Measurements from ENCODE around the gene POU2AF3.
"Not testable (repeated sequence)": the region's sequence is repeated elsewhere in the genome, so short reads cannot be mapped to it uniquely, and the experiment has no call there.

POU2AF3 gene

GRCh38 chr11:111319296-111319695, 20.9 kb downstream of the POU2AF3 start:
- TF ChIP-seq, protein P1, sequence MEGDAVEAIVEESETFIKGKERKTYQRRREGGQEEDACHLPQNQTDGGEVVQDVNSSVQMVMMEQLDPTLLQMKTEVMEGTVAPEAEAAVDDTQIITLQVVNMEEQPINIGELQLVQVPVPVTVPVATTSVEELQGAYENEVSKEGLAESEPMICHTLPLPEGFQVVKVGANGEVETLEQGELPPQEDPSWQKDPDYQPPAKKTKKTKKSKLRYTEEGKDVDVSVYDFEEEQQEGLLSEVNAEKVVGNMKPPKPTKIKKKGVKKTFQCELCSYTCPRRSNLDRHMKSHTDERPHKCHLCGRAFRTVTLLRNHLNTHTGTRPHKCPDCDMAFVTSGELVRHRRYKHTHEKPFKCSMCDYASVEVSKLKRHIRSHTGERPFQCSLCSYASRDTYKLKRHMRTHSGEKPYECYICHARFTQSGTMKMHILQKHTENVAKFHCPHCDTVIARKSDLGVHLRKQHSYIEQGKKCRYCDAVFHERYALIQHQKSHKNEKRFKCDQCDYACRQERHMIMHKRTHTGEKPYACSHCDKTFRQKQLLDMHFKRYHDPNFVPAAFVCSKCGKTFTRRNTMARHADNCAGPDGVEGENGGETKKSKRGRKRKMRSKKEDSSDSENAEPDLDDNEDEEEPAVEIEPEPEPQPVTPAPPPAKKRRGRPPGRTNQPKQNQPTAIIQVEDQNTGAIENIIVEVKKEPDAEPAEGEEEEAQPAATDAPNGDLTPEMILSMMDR (IDR thresholded peaks at IDR 0.05): no peak
- TF ChIP-seq ZFX (IDR thresholded peaks at IDR 0.05; ENCODE audit: borderline replicate concordance): no peak
- H3K27ac ChIP-seq: no peak overlapping the region

DNA sequence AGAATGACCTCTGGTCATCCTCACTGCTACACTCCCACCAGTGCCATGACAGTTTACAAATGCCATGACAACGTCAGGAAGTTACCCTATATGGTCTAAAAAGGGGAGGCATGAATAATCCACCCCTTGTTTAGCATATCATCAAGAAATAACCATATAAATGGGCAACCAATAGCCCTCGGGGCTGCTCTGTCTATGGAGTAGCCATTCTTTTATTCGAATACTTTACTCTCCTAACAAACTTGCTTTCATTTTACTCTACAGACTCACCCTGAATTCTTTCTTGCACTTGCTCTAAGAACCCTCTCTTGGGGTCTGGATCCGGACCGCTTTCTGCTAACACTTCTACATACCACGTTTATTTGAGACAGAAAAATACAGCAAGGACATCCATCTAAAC, 21.9 kb downstream of the POU2AF3 start:
- H3K27ac ChIP-seq: not testable (repeated sequence)

GRCh38 chr11:111320728-111321568, 22.6 kb downstream of the POU2AF3 start:
- TF ChIP-seq ZFX (IDR thresholded peaks at IDR 0.05; ENCODE audit: borderline replicate concordance): no peak
- TF ChIP-seq, protein P1 (IDR thresholded peaks at IDR 0.05): no peak
- H3K27ac ChIP-seq: no peak overlapping the region

- TF ChIP-seq, protein P1 (IDR thresholded peaks at IDR 0.05): no peak
- TF ChIP-seq ZFX (IDR thresholded peaks at IDR 0.05; ENCODE audit: borderline replicate concordance): no peak
- H3K27ac ChIP-seq: no peak overlapping the region
These were observed 24.2 kb downstream of the POU2AF3 start for GRCh38 chr11:111322534-111322933.

DNA sequence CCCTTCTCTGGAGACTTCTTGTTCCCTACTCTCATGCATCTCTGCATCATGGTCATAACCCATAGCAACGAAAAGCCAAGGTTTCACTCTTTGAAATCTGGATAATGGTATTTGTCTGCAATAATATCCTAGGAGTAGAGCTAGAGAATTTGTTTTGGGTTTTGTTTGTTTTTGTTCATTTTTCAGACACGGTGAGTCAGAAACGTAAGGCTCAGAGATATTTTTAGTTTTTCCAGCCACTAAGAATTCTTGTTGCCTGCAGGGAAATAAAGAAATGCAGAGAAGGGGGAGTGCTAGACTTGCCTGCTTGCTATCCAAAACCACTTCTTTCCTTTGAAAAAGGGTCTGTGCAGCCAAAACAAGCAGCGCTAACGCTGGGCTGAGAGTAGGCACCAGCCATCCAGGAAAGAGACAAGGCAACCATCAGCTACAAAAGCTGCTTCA, 26.0 kb downstream of the POU2AF3 start:
- no peak overlapping the region for H3K27ac ChIP-seq
- no peak for TF ChIP-seq ZFX (IDR thresholded peaks at IDR 0.05; ENCODE audit: borderline replicate concordance)
- TF ChIP-seq, protein P1 (IDR thresholded peaks at IDR 0.05): no peak

GRCh38 chr11:111325259-111325658, 26.9 kb downstream of the POU2AF3 start:
- no peak for TF ChIP-seq ZFX (IDR thresholded peaks at IDR 0.05; ENCODE audit: borderline replicate concordance)
- TF ChIP-seq, protein P1 (IDR thresholded peaks at IDR 0.05): no peak

GRCh38 chr11:111326824-111327223, 28.5 kb downstream of the POU2AF3 start:
- TF ChIP-seq, protein P1 (IDR thresholded peaks at IDR 0.05): no peak
- no peak for TF ChIP-seq ZFX (IDR thresholded peaks at IDR 0.05; ENCODE audit: borderline replicate concordance)
- H3K27ac ChIP-seq: peak overlapping the region; percentile 57

More at GRCh38 chr11:111325259-111325658, 26.9 kb downstream of the POU2AF3 start:
- H3K27ac ChIP-seq: no peak overlapping the region

Data from 22Rv1 (cell line).